Adrenal gland (tissue), 5 donors: Measurements from ENCODE around the gene MAGEF1.

Experiments
- CTCF ChIP-seq, 6 experiments: fragments of 450-650 bp in 4 of 6; fragments of 200-600 bp in 2 of 6; sonication (generic) in 1 of 6; IDR thresholded peaks; 1 replicate in 5 of 6; 2 replicates in 1 of 6; pipeline versions ENCODE4 v1.5.1 to v1.8.0; 2016 to 2021; ENCODE audit warnings: antibody characterized with exemption in 6 of 6, mild to moderate bottlenecking in 2 of 6, moderate library complexity in 1 of 6
- POLR2A ChIP-seq, 2 donors: fragments of 450-650 bp; IDR thresholded peaks; one replicate each; pipeline ENCODE4 v1.6.1; 2017; ENCODE audit warnings: antibody characterized with exemption in 2 of 2, mild to moderate bottlenecking in 2 of 2, moderate library complexity in 1 of 2
- donor health status: DM: no; HTN: no; CAD: no.

GRCh38 chr3:184660931-184661330 is 50.9 kb downstream of the MAGEF1 start:
- no peak for TF ChIP-seq CTCF (IDR thresholded peaks at IDR 0.05)
- TF ChIP-seq POLR2A (IDR thresholded peaks at IDR 0.05) = no peak
